Measurements from ENCODE around the gene BACH2. TPM values are rescaled to one million over a fixed set of nuclear protein-coding genes. Genes with fewer than 3 reads are reported as not detected.

The BACH2 gene
- total and polyA plus RNA-seq, 9 of the 15 experiments (the other 6 are each of a cell fraction or from before 2014, with no cell fraction given) = 0.06 to 3.1 (median 0.59) TPM

- Histone ChIP-seq H2AFZ (ENCODE audit: low read depth, low read length) (no peak overlapping the region), H3K36me3 (ENCODE audit: control insufficient read depth, insufficient read depth, low read length) (no peaks in the 10 kb centered on the region), H3K4me3 (no peak overlapping the region), H3K79me2 (ENCODE audit: control insufficient read depth, insufficient read depth, low read length) (no peaks in the 10 kb centered on the region), H3K9ac (ENCODE audit: insufficient read depth in 1 of 2, low read depth in 2 of 2, low read length in 2 of 2) (no peak overlapping the region), H3K9me3 (replicated peaks; ENCODE audit: control insufficient read depth, insufficient read depth, low read depth, low read length) (no peaks in the 10 kb centered on the region), H3K4me2 (ENCODE audit: insufficient read depth, low read length) (no peak overlapping the region), H4K20me1 (replicated peaks; ENCODE audit: control insufficient read depth, insufficient read depth, low read length) (no peaks in the 10 kb centered on the region), H3K27ac (ENCODE audit: extremely low read depth, low read depth, low read length) (no peak overlapping the region), H3K4me1 (replicated peaks in 1 of 2; ENCODE audit: control insufficient read depth in 2 of 2, insufficient read depth in 2 of 2, low read length in 2 of 2) (no peaks in the 10 kb centered on the region), H3K9me1 (ENCODE audit: control insufficient read depth, insufficient read depth, low read length) (no peaks in the 10 kb centered on the region), H3K27me3 (ENCODE audit: control insufficient read depth in 2 of 2, insufficient read depth in 2 of 2, low read length in 2 of 2) (peaks cover 0 to 2% of the 10 kb centered on the region in 2 experiments; a peak in 1 of 5 replicates)
- in situ Hi-C loops (cut with MboI) = no loop called here
- CTCF ChIA-PET (ENCODE audit: low intra/inter-chr PET ratio) = no interaction called here
- POLR2A ChIA-PET = no interaction called here
- no TSS peak for BruUV-seq (replicated peaks)
- 5% methylated on average over 1 of the region's 1 CpG for WGBS (ENCODE audit: insufficient coverage, low coverage, missing lambda C conversion rate)
- DNase-seq (ENCODE audit: extremely low read depth in 1 of 4, low spot score in 3 of 4) (no peak), FAIRE-seq (no peak), ATAC-seq (no peak)
- intact Hi-C loops (cut with micrococcal nuclease) = no loop called here
- TF ChIP-seq SP2 (IDR thresholded peaks at IDR 0.05; ENCODE audit: extremely low read depth, low read depth, low read length, poor library complexity, severe bottlenecking) = no peak
- TF ChIP-seq ZNF609 (CRISPR knock-in tag; IDR thresholded peaks at IDR 0.05; ENCODE audit: borderline replicate concordance) = no peak
- TF ChIP-seq KDM5B (IDR thresholded peaks at IDR 0.05; ENCODE audit: insufficient replicate concordance, low read depth, low read length) = no peak
- TF ChIP-seq SMARCA4 (IDR thresholded peaks at IDR 0.05) = no peak
- TF ChIP-seq MBD1 (CRISPR knock-in tag; IDR thresholded peaks at IDR 0.05) = no peak
- TF ChIP-seq ATF4 (CRISPR knock-in tag; IDR thresholded peaks at IDR 0.05) = no peak
- TF ChIP-seq LARP7 (IDR thresholded peaks at IDR 0.05) = no peak
- no peak for TF ChIP-seq NR1H2 (CRISPR knock-in tag; IDR thresholded peaks at IDR 0.05)
- TF ChIP-seq FOXK2 (conservative IDR thresholded peaks at IDR 0.05 in 1 of 2, IDR thresholded peaks at IDR 0.05 in 1 of 2; ENCODE audit: low read depth in 2 of 2) = no peak
- no peak for TF ChIP-seq ZNF232 (CRISPR knock-in tag; IDR thresholded peaks at IDR 0.05)
- no peak for TF ChIP-seq HMGN3 (IDR thresholded peaks at IDR 0.05; ENCODE audit: borderline replicate concordance, extremely low read depth, insufficient read length, low read depth, low read length)
- no peak for TF ChIP-seq ZEB2 (IDR thresholded peaks at IDR 0.05)
- no peak for TF ChIP-seq TCFL5 (CRISPR knock-in tag; conservative IDR thresholded peaks at IDR 0.05)
- TF ChIP-seq ZNF239 (CRISPR knock-in tag; IDR thresholded peaks at IDR 0.05) = no peak
- no peak for TF ChIP-seq SP1 (CRISPR knock-in tag; IDR thresholded peaks at IDR 0.05)
- TF ChIP-seq ZNF717 (CRISPR knock-in tag; IDR thresholded peaks at IDR 0.05) = no peak
Observed at GRCh38 chr6:90019216-90019615, 277.4 kb downstream of the BACH2 start.

Data from K562 (cell line).